EH (cell line): ENCODE measurements around the gene COL9A1.

Experiments
- DNase-seq: peaks from one replicate; pipeline ENCODE4 v3.0.0-alpha.2; 2015; ENCODE audit warnings: low read depth

COL9A1 gene

GRCh38 chr6:70171236-70171635, 131.6 kb downstream of the COL9A1 start:
- DNase-seq = no peak

- no peak for DNase-seq
Measured at GRCh38 chr6:70168681-70169377, 134.1 kb downstream of the COL9A1 start.
